ENCODE data around the gene DNAJC18.

DNAJC18 gene

DNA sequence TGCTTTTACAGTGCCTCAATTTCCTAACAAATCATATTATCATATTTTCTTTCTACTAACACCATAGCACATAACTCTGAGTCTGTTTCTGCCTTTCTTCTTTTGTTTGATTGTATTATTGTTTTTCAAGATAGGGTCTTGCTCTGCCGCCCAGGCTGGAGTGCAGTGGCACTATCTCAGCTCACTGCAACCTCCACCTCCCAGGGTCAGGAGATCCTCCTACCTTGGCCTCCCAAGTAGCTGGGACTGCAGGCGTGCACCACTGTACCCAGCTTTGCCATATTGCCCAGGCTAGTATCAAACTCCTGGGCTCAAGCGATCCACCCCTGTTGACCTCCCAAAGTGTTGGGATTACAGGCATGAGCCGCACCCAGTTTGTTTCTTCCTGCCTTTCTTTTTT, 78.9 kb downstream of the DNAJC18 start:
- TF ChIP-seq, protein P1, sequence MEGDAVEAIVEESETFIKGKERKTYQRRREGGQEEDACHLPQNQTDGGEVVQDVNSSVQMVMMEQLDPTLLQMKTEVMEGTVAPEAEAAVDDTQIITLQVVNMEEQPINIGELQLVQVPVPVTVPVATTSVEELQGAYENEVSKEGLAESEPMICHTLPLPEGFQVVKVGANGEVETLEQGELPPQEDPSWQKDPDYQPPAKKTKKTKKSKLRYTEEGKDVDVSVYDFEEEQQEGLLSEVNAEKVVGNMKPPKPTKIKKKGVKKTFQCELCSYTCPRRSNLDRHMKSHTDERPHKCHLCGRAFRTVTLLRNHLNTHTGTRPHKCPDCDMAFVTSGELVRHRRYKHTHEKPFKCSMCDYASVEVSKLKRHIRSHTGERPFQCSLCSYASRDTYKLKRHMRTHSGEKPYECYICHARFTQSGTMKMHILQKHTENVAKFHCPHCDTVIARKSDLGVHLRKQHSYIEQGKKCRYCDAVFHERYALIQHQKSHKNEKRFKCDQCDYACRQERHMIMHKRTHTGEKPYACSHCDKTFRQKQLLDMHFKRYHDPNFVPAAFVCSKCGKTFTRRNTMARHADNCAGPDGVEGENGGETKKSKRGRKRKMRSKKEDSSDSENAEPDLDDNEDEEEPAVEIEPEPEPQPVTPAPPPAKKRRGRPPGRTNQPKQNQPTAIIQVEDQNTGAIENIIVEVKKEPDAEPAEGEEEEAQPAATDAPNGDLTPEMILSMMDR (conservative IDR thresholded peaks at IDR 0.05), result no peak
- H3K27ac ChIP-seq, result no peak overlapping the region

Data from VCaP (cell line).